Ovary (tissue), 9 donors: ENCODE data around the gene CCDC177. TPM values are rescaled to one million over a fixed set of nuclear protein-coding genes. Genes with fewer than 3 reads are reported as not detected.

Experiments
- DNase-seq, 5 donors: peaks; one replicate each; pipeline ENCODE4 v3.0.0-alpha.2; 2019 to 2020
- H3K27ac ChIP-seq, 2 donors: fragments of 200-600 bp; one replicate each; pipeline versions ENCODE4 v1.5.1 to v1.8.0; 2019 to 2022
- H3K27me3 ChIP-seq: fragments of 200-600 bp; one replicate; pipeline ENCODE4 v1.8.0; 2022
- H3K36me3 ChIP-seq: fragments of 200-600 bp; sonication (generic); one replicate; pipeline ENCODE4 v1.5.1; 2019
- H3K4me1 ChIP-seq: one replicate; pipeline ENCODE4 v1.8.1; 2013; ENCODE audit warnings: mild to moderate bottlenecking, moderate library complexity; ENCODE audit not compliant: insufficient read depth
- H3K4me3 ChIP-seq: fragments of 200-600 bp; sonication (generic); one replicate; pipeline ENCODE4 v1.5.1; 2017
- H3K9me3 ChIP-seq, 2 donors: fragments of 200-600 bp in 1 of 2; sonication (generic) in 1 of 2; one replicate each; pipeline versions ENCODE4 v1.5.1 to v1.8.1; 2013 to 2019; ENCODE audit warnings: mild to moderate bottlenecking in 1 of 2, moderate library complexity in 1 of 2
- CTCF ChIP-seq, 3 donors: fragments of 450-650 bp in 2 of 3; fragments of 200-600 bp in 1 of 3; IDR thresholded peaks; one replicate each; pipeline versions ENCODE4 v1.5.1 to v1.8.0; 2016 to 2022; ENCODE audit warnings: antibody characterized with exemption in 3 of 3, mild to moderate bottlenecking in 1 of 3
- EP300 ChIP-seq: sonication (generic); formaldehyde crosslinking; IDR thresholded peaks from one replicate; pipeline ENCODE4 v1.6.1; 2017; ENCODE audit warnings: antibody characterized with exemption
- POLR2A ChIP-seq: fragments of 450-650 bp; IDR thresholded peaks from one replicate; pipeline ENCODE4 v1.6.1; 2017; ENCODE audit warnings: antibody characterized with exemption, mild to moderate bottlenecking, moderate library complexity
- WGBS, 3 donors: extraction: QIAGEN DNeasy Blood & Tissue Kit in 1 of 3; methylation state at CpG; one replicate each; pipeline versions ENCODE4 v1.1.5 to v1.1.7; 2013 to 2017; 5-methylcytosine and 5-hydroxymethylcytosine counted together
- intact Hi-C, 4 donors: fragments of 100-400 bp; cut with DNase I; formaldehyde crosslinking; loops; one replicate each; pipeline versions ENCODE4 v1.11.0 to v1.15.1; 2022 to 2023
- polyA plus RNA-seq, 2 donors: library from polyadenylated mRNA; stranded (reverse); fragments of 200-250 nt in 1 of 2; fragments of 350-450 nt in 1 of 2; fragmentation: Illumina TruSeq in 1 of 2; extraction: RNeasy Lipid Tissue Mini Kit (QIAGEN cat#74804) in 1 of 2; gene quantifications; one replicate each; pipeline ENCODE4 v1.2.3, GENCODE V29; 2013 to 2014
- total RNA-seq, 7 donors: library from RNA; depleted of rRNA in 2 of 7; stranded (reverse); fragments of >200 nt in 2 of 7; fragmentation: NEBNext Ultra II Directional in 3 of 7; extraction: Animal tissue kit (Norgen Biotek cat#: 25700) in 3 of 7; gene quantifications; one replicate each; pipeline versions ENCODE4 v1.1.0 to v1.2.4, GENCODE V29; 2016 to 2023
- donor health status: DM: no; HTN: no; CAD: no; lungs with moderate emphysema.
- donor health status: DM: no; HTN: no; CAD: no.
- donor health status: Bipolar disorder and iron deficiency.
- donor health status: DM: yes; HTN: yes; CAD: no.
- donor health status: DM: no; HTN: no; CAD: no.
- donor health status: DM: yes; HTN: yes; CAD: no.

CCDC177 gene
- total and polyA plus RNA-seq, 9 donors, result 0.04 TPM; not detected in 8

- WGBS, 3 donors, result 69 to 79% (median 74%) methylated on average over 8 of the region's 8 CpGs
- Histone ChIP-seq H3K27me3 (no peaks in the 10 kb centered on the region), H3K36me3 (no peaks in the 10 kb centered on the region), H3K27ac (no peak overlapping the region), H3K4me3 (no peak overlapping the region), H3K9me3 (no peaks in the 10 kb centered on the region), H3K4me1 (no peaks in the 10 kb centered on the region)
- no peak for TF ChIP-seq CTCF (IDR thresholded peaks at IDR 0.05)
- no peak for TF ChIP-seq EP300
- no peak for TF ChIP-seq POLR2A
- intact Hi-C loops, result loop anchor here in 1 of 4 donors (5.0 kb wide), 1 partner anchor 140 kb away; no protein-coding TSS in a partner anchor
- DNase-seq, result no peak
Measured at GRCh38 chr14:69587389-69587788, 12.7 kb upstream of the CCDC177 start.

GRCh38 chr14:69586404-69586803 lies 11.7 kb upstream of the CCDC177 start:
- Histone ChIP-seq H3K27me3 (no peaks in the 10 kb centered on the region), H3K27ac (no peak overlapping the region), H3K4me3 (no peak overlapping the region), H3K36me3 (no peaks in the 10 kb centered on the region), H3K9me3 (no peaks in the 10 kb centered on the region), H3K4me1 (no peaks in the 10 kb centered on the region)
- intact Hi-C loops, result loop anchor here in 1 of 4 donors (5.0 kb wide), 1 partner anchor 141 kb away; no protein-coding TSS in a partner anchor
- 73 to 80% (median 73%) methylated on average over 4 of the region's 4 CpGs for WGBS, 3 donors
- DNase-seq, result no peak
- no peak for TF ChIP-seq POLR2A
- TF ChIP-seq EP300, result no peak
- TF ChIP-seq CTCF (IDR thresholded peaks at IDR 0.05), result no peak

GRCh38 chr14:69584389-69584788 lies 9.7 kb upstream of the CCDC177 start:
- Histone ChIP-seq H3K36me3 (no peaks in the 10 kb centered on the region), H3K27me3 (no peaks in the 10 kb centered on the region), H3K27ac (no peak overlapping the region), H3K9me3 (no peaks in the 10 kb centered on the region), H3K4me1 (no peaks in the 10 kb centered on the region), H3K4me3 (no peak overlapping the region)
- WGBS, 3 donors, result 87 to 94% (median 88%) methylated on average over 1 of the region's 1 CpG
- no peak for DNase-seq
- TF ChIP-seq POLR2A, result no peak
- TF ChIP-seq CTCF (IDR thresholded peaks at IDR 0.05), result no peak
- TF ChIP-seq EP300, result no peak
- intact Hi-C loops, result loop anchor here in 1 of 4 donors (2.0 kb wide), 1 partner anchor 142 kb away; no protein-coding TSS in a partner anchor

DNA sequence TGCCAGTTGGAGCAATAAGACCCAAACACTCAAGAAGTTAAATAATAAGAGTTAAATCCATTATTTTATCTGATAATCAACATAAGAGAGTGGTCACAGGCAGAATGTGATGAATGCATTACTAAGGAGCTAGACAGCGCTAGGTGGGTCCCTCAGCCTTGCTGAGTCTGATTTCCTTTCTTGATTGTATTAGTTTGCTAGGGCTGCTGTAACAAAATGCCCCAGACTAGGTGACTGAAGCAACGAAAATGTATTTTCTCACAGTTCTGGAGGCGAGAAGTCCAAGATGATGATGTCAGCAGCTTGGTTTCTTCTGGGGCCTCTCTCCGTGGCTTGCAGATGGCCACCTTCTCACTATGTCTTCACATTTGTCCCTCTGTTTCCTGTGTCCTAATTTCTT lies 8.2 kb upstream of the CCDC177 start:
- intact Hi-C loops, result no loop called here
- Histone ChIP-seq H3K4me1 (no peaks in the 10 kb centered on the region), H3K9me3 (no peaks in the 10 kb centered on the region), H3K27me3 (no peaks in the 10 kb centered on the region), H3K4me3 (no peak overlapping the region), H3K36me3 (no peaks in the 10 kb centered on the region), H3K27ac (no peak overlapping the region)
- WGBS, 3 donors, result 90 to 93% (median 91%) methylated on average over 4 of the region's 4 CpGs
- DNase-seq, result no peak
- TF ChIP-seq EP300 (no peak), CTCF (IDR thresholded peaks at IDR 0.05) (no peak), POLR2A (no peak)
